Lower leg skin (tissue), 3 donors: ENCODE data around the gene MFN1.

Experiments used
- POLR2A ChIP-seq, 2 donors: fragments of 450-650 bp; IDR thresholded peaks; one replicate each; pipeline ENCODE4 v1.6.1; 2016 to 2017; ENCODE audit warnings: antibody characterized with exemption in 2 of 2, mild to moderate bottlenecking in 1 of 2, moderate library complexity in 1 of 2
- TF ChIP-seq, protein P1 (sequence below), 3 donors: fragments of 450-650 bp; IDR thresholded peaks; one replicate each; pipeline ENCODE4 v1.5.1; 2016; ENCODE audit warnings: antibody characterized with exemption in 3 of 3, mild to moderate bottlenecking in 3 of 3, moderate library complexity in 2 of 3

DNA sequence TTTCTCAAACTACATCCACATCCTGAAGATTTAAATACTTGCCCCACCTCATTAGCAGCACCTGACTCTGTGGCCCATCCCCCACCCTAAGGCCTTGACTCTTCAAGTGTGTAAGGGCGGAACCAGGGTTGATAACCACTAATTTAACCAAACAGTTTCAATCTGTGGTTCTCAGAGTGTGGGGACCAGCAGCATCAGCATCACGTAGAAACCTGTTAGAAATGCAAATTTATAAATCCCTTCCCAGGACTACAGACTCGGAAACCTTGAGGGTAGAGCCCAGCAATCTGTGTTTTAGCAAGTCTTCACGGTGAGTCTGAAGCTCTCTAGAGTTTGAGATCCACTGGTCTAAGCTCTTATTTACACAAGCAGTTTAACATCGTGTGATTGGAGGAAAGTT lies 91.3 kb downstream of the MFN1 start:
- TF ChIP-seq POLR2A (IDR thresholded peaks at IDR 0.05), result no peak
- TF ChIP-seq, protein P1, sequence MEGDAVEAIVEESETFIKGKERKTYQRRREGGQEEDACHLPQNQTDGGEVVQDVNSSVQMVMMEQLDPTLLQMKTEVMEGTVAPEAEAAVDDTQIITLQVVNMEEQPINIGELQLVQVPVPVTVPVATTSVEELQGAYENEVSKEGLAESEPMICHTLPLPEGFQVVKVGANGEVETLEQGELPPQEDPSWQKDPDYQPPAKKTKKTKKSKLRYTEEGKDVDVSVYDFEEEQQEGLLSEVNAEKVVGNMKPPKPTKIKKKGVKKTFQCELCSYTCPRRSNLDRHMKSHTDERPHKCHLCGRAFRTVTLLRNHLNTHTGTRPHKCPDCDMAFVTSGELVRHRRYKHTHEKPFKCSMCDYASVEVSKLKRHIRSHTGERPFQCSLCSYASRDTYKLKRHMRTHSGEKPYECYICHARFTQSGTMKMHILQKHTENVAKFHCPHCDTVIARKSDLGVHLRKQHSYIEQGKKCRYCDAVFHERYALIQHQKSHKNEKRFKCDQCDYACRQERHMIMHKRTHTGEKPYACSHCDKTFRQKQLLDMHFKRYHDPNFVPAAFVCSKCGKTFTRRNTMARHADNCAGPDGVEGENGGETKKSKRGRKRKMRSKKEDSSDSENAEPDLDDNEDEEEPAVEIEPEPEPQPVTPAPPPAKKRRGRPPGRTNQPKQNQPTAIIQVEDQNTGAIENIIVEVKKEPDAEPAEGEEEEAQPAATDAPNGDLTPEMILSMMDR (IDR thresholded peaks at IDR 0.05), result no peak
